Activated effector memory CD4-positive, alpha-beta T cell treated with Interleukin-2 at 50 U/mL for 16 hours (primary cell): Measurements from ENCODE around the gene HYAL3.
"Not testable (repeated sequence)": the region's sequence is repeated elsewhere in the genome, so short reads cannot be mapped to it uniquely, and the experiment has no call there.

Experiments
- DNase-seq: peaks from one replicate; pipeline ENCODE4 v3.0.0-alpha.2; 2020

HYAL3 gene

DNA sequence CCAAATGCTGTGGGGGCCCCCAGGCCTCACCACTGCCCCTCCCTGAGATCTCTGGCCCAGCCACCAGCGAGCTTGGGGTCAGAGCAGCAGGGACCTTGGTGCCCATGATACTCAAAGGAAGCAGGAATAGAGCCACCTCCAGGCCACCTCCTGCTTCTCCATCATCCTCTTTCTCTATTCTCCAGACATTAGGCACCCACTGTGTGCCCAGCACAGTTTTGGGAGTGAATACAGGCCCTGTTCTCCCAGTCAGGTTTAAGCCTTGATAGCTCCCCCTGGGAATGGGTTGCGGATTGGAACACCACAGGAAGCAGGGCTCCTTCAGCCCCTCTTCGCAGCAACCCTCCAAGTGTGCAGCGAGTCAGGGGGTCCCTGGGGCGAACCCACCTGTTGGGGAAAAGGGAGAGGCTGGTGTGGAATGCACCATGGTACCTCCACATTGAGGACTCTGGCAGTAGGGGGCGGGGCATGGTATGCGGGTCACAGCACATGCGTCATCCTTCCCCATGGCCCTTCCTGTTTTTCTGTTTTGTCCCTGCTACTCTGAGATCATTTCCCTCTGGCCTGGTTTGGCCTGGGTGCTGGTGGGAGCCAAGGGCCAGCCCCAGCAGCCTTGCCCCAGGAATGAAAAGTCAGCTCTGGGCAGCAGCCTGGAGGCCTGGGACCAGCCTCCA, 44.5 kb downstream of the HYAL3 start:
- DNase-seq: no peak

DNA sequence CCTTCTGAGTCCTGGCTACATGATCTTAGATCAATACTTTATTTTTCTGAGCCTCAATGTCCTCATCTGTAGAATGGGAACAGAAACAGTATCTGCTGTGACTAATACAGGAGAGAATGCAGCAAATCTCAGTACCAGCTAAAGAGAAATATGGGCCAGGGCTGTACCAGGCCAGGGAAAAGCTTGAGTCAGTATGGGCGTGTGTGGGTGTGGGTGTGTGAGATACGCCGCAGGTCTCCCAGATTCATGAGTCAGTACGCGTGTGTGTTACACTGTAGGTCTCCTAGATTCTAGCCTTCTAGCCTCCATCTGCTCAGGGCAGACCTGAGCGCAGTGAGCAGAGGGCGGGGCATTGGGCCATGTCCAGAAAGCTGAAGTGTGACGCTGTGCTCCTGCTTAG, 48.0 kb downstream of the HYAL3 start:
- no peak for DNase-seq

DNA sequence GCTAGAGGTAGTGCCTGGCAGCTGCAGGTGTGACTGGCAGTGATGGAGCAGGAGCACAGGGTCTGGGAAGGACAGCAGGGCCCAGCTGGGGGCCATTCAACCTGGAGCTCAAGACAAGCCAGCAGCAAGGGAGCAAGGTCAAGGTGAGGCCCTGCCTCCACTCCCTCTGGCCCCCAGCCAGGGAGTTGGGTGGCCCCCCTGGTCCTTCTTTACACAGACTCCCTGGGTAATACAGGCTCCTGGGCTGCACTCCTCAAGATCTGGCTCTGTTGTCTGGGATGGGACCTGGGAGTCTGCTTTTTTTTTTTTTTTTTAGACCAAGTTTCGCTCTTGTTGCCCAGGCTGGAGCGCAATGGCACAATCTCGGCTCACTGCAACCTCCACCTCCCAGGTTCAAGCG, 48.7 kb downstream of the HYAL3 start:
- DNase-seq: no peak

DNA sequence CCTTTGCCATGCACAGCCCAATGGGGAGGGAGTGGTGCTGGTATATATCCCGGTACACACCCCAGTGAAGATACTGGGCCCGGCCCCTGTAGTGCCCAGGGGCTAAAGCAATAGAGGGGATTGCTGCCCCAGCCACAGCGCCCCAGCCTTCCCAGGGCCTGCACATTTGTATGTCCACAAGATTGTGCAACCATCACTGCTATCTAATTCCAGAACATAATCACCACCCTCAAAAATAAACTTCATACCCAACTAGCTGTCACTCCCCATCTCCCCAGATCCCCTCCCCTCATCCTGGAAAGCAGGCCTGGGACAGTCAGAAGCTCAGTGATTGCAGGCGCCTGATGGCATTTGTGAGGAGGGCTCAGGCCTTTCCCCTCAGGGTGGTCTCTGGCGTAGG, 49.7 kb downstream of the HYAL3 start:
- no peak for DNase-seq

DNA sequence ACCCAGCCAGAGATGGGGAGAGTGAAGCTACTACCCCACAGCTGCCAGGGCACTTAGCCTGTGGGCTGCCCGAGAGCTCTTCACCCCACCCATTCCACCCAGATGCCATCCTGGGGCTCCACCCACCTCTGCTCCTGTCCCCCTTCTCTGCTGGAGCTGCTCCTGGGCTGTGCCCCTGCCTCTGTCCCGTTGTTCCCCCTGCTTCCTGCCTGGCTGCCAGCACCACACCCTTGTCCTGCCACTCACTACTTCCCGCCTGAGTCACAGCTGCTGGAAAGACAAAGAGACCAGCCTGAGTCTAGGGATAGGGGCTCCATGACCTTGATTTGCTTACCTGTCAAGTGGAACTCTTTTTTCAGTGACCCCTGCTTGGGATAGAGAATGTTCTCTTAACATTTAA, 50.8 kb downstream of the HYAL3 start:
- no peak for DNase-seq

DNA sequence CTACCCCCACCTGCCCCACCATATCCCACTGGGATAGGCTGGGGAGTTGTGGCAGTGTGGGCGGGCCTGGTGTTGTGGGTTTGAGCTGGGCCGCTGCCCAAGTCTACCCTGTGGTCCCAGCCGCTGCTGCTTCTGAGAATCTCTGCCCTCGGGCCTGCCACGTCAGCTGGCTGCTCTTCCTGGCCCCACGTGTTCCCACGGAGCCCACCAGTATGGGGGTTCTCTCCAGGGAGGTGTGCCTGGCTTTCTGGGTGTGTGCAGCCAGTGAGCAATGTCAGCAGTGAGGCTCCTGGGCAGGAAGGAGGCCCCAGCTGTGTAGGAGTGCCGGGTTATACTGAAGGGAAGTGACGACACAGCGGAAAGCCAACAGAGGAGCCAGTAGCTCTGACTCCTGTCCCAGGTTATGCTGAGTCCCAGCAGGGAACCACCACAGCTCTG, 52.7 kb downstream of the HYAL3 start:
- peak; percentile 68 for DNase-seq

DNA sequence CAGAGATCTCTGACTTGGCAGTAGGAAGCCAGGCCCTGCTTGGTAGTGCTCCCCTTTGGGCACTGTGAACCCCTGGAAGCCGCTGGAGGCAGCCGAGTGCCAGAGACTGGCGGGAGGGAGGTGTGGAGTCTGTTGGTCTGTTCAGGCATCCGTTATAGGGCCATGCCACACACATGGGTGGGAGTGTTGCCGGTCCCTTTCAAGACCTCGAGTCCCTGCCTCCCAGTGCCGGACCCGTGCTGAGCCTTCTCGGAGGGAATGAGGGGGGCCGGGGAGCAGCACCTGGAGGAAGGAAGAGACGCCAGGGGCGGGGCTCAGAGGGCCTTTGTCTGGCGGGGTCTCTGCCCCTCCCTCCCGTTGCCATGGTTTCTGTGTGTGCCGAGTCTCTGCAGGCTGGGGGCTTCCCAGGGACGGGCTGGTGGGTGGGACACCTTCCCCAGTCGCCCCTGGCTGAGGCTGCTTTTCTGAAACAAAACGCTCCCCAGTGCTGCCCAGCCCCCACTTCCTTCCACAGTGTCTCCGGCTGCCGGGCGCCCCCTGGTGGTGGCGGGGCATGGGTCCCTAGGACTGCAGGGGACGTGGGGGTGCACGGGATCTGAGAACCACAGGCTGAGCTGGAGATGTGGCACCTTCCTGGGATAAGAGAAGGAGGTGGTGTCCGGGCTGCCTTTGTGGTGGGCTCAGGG, 53.2 kb downstream of the HYAL3 start:
- peak; percentile 89 for DNase-seq

DNA sequence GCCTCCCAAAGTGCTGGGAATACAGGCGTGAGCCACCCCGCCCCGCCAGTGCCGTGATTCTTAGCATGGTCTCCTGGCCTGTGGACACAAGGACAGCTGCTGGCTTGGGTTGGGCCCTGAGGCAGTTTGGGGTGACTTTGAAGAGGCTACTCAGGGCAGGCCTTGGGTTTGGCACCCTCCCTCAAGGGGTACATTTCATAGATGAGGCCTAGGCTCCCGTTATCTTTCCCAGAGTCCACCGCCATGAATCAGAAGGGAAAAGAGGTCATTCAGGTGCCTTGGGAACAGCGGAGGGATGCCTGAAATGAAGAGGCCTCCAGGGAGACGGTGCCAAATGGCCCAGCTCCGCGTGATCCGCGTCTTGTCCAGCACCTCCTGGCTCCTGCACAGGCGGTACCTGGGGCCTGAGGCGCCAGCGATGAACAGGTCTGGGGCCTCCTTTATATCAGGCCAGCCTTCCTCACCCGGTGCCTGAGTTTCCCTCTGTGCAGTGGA, 53.9 kb downstream of the HYAL3 start:
- DNase-seq: no peak

DNA sequence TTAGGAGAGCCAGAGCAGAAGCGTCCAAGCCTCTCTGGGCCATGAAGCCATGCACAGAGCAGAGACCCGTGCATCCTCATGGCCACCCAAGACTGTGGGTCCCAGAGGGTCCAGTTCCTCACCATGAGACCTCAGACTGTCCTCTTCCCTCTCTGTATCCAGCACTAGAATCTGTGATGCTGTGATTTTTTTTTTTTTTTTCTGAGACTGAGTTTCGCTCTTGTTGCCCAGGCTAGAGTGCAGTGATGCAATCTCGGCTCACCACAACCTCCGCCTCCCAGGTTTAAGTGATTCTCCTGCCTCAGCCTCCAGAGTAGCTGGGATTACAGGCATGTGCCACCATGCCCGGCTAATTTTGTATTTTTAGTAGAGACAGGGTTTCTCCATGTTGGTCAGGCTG, 54.4 kb downstream of the HYAL3 start:
- DNase-seq: not testable (repeated sequence)

DNA sequence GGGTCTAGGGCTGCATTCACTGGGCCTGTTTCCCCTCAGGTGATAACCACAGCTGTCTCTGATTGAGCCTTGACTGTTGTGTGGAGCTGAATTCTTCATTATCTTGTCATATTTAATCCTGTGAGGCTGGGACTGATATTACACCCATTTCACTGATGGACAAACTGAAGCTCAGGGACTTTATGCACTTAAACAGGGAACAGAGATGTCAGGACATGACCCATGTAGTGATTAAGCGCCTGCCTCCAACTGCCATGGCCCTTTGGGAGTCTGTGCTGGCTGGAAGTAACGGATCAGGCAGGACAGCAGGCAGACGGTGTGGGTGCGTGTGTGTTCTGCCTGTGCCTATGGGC, 55.7 kb downstream of the HYAL3 start:
- no peak for DNase-seq

DNA sequence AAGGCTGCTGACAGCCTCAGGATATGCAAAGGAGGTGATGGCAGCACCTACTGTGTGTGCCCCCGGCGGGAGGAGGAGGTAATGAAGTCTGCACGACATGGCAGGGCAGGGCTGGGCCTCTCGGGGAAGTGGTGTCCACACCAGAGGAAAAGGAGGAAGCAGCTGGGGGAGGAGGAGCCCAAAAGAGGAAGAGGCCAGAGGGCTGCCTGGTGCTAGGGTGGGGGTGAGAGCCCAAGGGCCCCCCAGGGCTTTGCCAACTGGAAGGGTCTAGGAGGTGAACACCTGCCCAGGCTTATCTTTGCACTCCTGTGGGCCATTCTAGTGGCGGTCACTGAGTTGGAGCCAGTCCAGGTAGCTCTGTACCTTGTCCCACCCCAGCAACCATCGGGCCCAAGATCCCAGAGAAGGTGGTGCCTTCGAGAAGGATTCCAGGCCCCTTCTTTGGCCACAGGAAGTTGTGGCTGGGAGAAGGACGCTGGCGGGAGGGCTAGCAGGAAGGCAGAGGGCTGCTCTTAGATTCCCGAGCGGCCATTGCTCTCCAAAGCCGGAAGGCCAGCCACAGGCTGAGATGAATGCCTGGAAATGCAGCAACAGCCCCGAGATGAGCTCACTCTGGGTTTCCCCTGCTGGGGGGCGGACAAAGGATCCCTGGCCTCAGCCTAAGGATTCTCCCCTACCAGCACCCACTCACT, 56.2 kb downstream of the HYAL3 start:
- DNase-seq: no peak
